Hepatocyte (in vitro differentiated cells): ENCODE results near the gene CABCOCO1. TPM values are rescaled to one million over a fixed set of nuclear protein-coding genes. Genes with fewer than 3 reads are reported as not detected.
A peak's percentile ranks its signal among the peaks of the same experiment; 100 is the strongest.

Experiments
- DNase-seq: peaks from one replicate; pipeline ENCODE4 v3.0.0-alpha.2; 2016; ENCODE audit warnings: low spot score
- H2AFZ ChIP-seq: fragments of 200-600 bp; sonication (generic); 2 replicates; pipeline ENCODE4 v1.6.0; 2016; ENCODE audit warnings: antibody characterized with exemption, mild to moderate bottlenecking
- H3K27ac ChIP-seq: fragments of 200-600 bp; sonication (generic); 2 replicates; pipeline ENCODE4 v1.5.1; 2016; ENCODE audit warnings: mild to moderate bottlenecking
- H3K27me3 ChIP-seq: fragments of 200-600 bp; sonication (generic); 2 replicates; pipeline ENCODE4 v1.6.1; 2016
- H3K36me3 ChIP-seq: fragments of 200-600 bp; sonication (generic); replicated peaks from 2 replicates; pipeline ENCODE4 v1.5.1; 2016; ENCODE audit warnings: low read depth; ENCODE audit not compliant: insufficient read depth
- H3K4me1 ChIP-seq: fragments of 200-600 bp; sonication (generic); 2 replicates; pipeline ENCODE4 v1.5.1; 2016; ENCODE audit warnings: mild to moderate bottlenecking, moderate library complexity; ENCODE audit not compliant: insufficient read depth
- H3K4me2 ChIP-seq: fragments of 200-600 bp; sonication (generic); 2 replicates; pipeline ENCODE4 v1.6.0; 2016
- H3K4me3 ChIP-seq: fragments of 200-600 bp; sonication (generic); 2 replicates; pipeline ENCODE4 v1.5.1; 2016; ENCODE audit warnings: mild to moderate bottlenecking
- H3K79me2 ChIP-seq: fragments of 200-600 bp; sonication (generic); 2 replicates; pipeline ENCODE4 v1.6.0; 2017; ENCODE audit warnings: mild to moderate bottlenecking
- H3K9me2 ChIP-seq: fragments of 200-600 bp; sonication (generic); replicated peaks from 2 replicates; pipeline ENCODE4 v1.6.0; 2017; ENCODE audit warnings: mild to moderate bottlenecking; ENCODE audit not compliant: insufficient read depth
- H3K9me3 ChIP-seq: fragments of 200-600 bp; sonication (generic); 2 replicates; pipeline ENCODE4 v1.5.1; 2016; ENCODE audit warnings: low read depth, mild to moderate bottlenecking
- H4K20me1 ChIP-seq: fragments of 200-600 bp; sonication (generic); 2 replicates; pipeline ENCODE4 v1.6.0; 2016; ENCODE audit warnings: mild to moderate bottlenecking; ENCODE audit not compliant: insufficient read depth, poor library complexity, severe bottlenecking
- CTCF ChIP-seq: fragments of 200-600 bp; sonication (generic); IDR thresholded peaks from 2 replicates; pipeline ENCODE4 v1.5.1; 2016; ENCODE audit warnings: antibody characterized with exemption, mild to moderate bottlenecking; ENCODE audit not compliant: poor library complexity
- EZH2 ChIP-seq: fragments of 200-600 bp; sonication (generic); IDR thresholded peaks from 2 replicates; pipeline ENCODE4 v1.6.1; 2016; ENCODE audit warnings: antibody characterized with exemption, mild to moderate bottlenecking, borderline replicate concordance
- EZH2phosphoT487 ChIP-seq: fragments of 200-600 bp; sonication (generic); IDR thresholded peaks from one replicate; pipeline ENCODE4 v1.6.1; 2018; ENCODE audit warnings: antibody characterized with exemption, mild to moderate bottlenecking, low read depth, moderate library complexity; ENCODE audit not compliant: unreplicated experiment, severe bottlenecking
- WGBS: methylation state at CpG from one replicate; pipeline ENCODE4 v1.1.6; 2016; ENCODE audit warnings: low lambda C conversion rate; ENCODE audit errors: missing lambda C conversion rate; 5-methylcytosine and 5-hydroxymethylcytosine counted together
- polyA plus RNA-seq: library from polyadenylated mRNA; unstranded; fragments of >200 nt; fragmentation: Nextera tagmentation; extraction: Ambion mirVana; gene quantifications from 2 replicates; pipeline ENCODE4 v1.2.1, GENCODE V29; 2016
- total RNA-seq: library from RNA; depleted of rRNA; stranded (reverse); fragments of >200 nt; gene quantifications from 2 replicates; pipeline ENCODE4 v1.2.3, GENCODE V29; 2014

CABCOCO1 gene
- total and polyA plus RNA-seq, 2 experiments from 2014 or later: 1.4 to 1.6 TPM

DNA sequence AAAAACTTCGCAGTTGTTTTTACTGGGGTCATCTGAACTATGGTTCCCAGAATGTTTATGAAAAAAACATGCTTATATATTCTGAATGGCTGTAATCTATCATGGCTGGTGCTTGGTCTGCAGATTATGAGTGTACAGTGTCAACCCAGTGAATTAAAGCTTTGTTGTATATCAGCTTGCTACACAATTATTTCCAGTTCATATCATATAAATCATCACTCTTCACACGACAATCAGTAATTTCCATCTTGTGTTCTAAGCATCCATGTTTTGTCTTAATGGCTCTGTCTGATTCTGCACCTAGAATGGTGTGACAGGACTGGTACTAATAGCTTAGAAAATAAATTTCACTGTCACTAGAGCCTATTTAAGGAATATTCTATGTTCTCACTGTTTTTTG lies 83.6 kb downstream of the CABCOCO1 start:
- H3K9me3 ChIP-seq: no peaks in the 10 kb centered on the region
- 90% methylated on average over 2 of the region's 2 CpGs for WGBS
- H3K36me3 ChIP-seq: no peaks in the 10 kb centered on the region
- no peak overlapping the region for H3K4me3 ChIP-seq
- no peak overlapping the region for H3K27ac ChIP-seq
- no peaks in the 10 kb centered on the region for H3K9me2 ChIP-seq
- peaks cover under 1% of the 10 kb centered on the region for H3K4me1 ChIP-seq
- H3K4me2 ChIP-seq: no peak overlapping the region
- no peaks in the 10 kb centered on the region for H3K79me2 ChIP-seq
- H3K27me3 ChIP-seq: no peaks in the 10 kb centered on the region
- TF ChIP-seq CTCF (no peak), EZH2phosphoT487 (no peak), EZH2 (no peak)
- no peak for DNase-seq
- no peak overlapping the region for H2AFZ ChIP-seq
- H4K20me1 ChIP-seq: no peaks in the 10 kb centered on the region

DNA sequence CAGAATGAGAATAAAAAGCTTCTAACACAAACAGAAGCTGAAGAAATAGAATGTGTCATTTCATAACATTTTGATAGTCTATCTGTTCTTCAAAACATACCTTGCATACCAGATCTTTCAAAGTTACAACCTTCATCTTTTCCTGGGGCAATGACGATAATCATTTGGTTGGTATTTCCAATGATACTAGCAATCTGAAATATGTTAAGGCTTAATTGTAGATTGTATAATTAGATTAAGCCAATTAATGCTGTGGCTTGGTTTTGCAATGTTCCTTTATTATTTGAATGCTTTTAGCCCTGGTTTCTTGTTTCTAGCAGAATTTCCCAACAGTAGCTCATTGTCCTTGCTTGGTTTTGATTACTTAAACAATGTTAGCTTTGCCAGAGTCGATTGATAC lies 84.6 kb downstream of the CABCOCO1 start:
- TF ChIP-seq CTCF: no peak
- no peak for TF ChIP-seq EZH2phosphoT487
- TF ChIP-seq EZH2: no peak
- no peaks in the 10 kb centered on the region for H3K9me3 ChIP-seq
- DNase-seq: no peak
- no peaks in the 10 kb centered on the region for H3K27me3 ChIP-seq
- no peaks in the 10 kb centered on the region for H3K36me3 ChIP-seq
- H3K79me2 ChIP-seq: no peaks in the 10 kb centered on the region
- no peaks in the 10 kb centered on the region for H3K9me2 ChIP-seq
- H4K20me1 ChIP-seq: no peaks in the 10 kb centered on the region
- H3K4me1 ChIP-seq: peaks cover 10% of the 10 kb centered on the region
- H3K4me3 ChIP-seq: no peak overlapping the region
- H3K27ac ChIP-seq: no peak overlapping the region
- no peak overlapping the region for H3K4me2 ChIP-seq
- 70% methylated on average over 2 of the region's 2 CpGs for WGBS
- no peak overlapping the region for H2AFZ ChIP-seq

DNA sequence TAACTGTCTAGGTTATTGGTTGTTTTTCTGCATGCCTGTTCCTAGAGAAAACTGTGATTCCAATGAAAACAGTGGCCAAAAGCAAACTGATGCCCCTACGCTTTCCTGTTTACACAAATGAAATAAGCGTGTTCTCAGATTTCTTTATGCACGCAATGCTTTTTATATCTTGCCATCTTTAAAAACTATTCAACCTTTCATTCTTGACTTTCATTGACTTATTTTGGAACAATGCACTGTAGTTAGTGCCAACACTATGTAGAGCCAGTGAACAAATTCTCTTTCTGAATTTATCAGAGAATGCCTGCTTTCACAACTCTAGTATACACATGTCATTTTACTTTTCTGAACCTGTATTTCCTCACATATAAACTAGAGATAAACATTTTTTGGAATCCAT lies 86.6 kb downstream of the CABCOCO1 start:
- Histone ChIP-seq H3K4me1 (peaks cover 10% of the 10 kb centered on the region), H3K27ac (no peak overlapping the region), H3K79me2 (no peaks in the 10 kb centered on the region), H3K4me2 (no peak overlapping the region), H3K36me3 (no peaks in the 10 kb centered on the region), H3K9me2 (no peaks in the 10 kb centered on the region), H4K20me1 (no peaks in the 10 kb centered on the region), H3K27me3 (no peaks in the 10 kb centered on the region), H3K4me3 (no peak overlapping the region), H3K9me3 (no peaks in the 10 kb centered on the region), H2AFZ (no peak overlapping the region)
- DNase-seq: no peak
- no peak for TF ChIP-seq EZH2
- WGBS: 66% methylated on average over 3 of the region's 3 CpGs

DNA sequence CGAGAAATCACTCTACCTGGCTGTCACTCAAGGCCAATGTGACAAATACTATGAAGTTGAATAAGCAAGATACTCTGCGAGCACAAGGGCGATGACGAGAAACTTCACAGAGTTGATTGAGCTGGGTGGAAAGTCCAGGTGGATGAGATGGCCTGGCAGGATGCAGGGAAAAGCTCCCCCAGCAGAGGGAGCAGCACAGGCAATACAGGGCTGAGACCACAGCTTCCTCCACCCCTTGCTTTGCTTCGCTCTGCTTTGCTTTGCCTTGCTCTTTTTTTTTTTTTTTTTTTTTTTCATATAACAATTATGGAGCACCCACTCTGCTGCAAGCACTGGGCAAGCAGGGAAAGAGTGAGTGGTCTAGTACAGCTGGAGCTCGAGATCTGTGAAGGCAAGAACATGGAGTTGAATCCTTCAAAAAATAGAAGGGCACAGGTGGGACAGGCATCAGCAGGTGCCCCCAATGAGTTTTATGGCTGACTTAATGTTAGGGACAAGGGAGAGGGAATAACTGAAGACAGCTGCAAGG lies 88.3 kb downstream of the CABCOCO1 start:
- Histone ChIP-seq H3K79me2 (no peaks in the 10 kb centered on the region), H4K20me1 (no peaks in the 10 kb centered on the region), H3K9me3 (no peaks in the 10 kb centered on the region), H3K27ac (peak overlapping the region; percentile 52), H3K4me2 (peak overlapping the region; percentile 1), H2AFZ (no peak overlapping the region), H3K36me3 (no peaks in the 10 kb centered on the region), H3K9me2 (no peaks in the 10 kb centered on the region), H3K4me1 (peaks cover 10% of the 10 kb centered on the region), H3K27me3 (no peaks in the 10 kb centered on the region), H3K4me3 (no peak overlapping the region)
- 72% methylated on average over 6 of the region's 6 CpGs for WGBS
- TF ChIP-seq EZH2phosphoT487: no peak
- peak; percentile 50 for TF ChIP-seq CTCF
- TF ChIP-seq EZH2: no peak
- DNase-seq: peak; percentile 87
